Tracheal epithelial cell (primary cell): ENCODE data around the gene MSX2. TPM values are rescaled to one million over a fixed set of nuclear protein-coding genes. Genes with fewer than 3 reads are reported as not detected.

Experiments used
- total RNA-seq: library from RNA; depleted of rRNA; stranded (reverse); fragments of >200 nt; gene quantifications from 2 replicates; pipeline ENCODE4 v1.2.1, GENCODE V29; 2014

Gene MSX2
- under 0.01 TPM in 1 of 2 replicates, not detected in the other for total RNA-seq

DNA sequence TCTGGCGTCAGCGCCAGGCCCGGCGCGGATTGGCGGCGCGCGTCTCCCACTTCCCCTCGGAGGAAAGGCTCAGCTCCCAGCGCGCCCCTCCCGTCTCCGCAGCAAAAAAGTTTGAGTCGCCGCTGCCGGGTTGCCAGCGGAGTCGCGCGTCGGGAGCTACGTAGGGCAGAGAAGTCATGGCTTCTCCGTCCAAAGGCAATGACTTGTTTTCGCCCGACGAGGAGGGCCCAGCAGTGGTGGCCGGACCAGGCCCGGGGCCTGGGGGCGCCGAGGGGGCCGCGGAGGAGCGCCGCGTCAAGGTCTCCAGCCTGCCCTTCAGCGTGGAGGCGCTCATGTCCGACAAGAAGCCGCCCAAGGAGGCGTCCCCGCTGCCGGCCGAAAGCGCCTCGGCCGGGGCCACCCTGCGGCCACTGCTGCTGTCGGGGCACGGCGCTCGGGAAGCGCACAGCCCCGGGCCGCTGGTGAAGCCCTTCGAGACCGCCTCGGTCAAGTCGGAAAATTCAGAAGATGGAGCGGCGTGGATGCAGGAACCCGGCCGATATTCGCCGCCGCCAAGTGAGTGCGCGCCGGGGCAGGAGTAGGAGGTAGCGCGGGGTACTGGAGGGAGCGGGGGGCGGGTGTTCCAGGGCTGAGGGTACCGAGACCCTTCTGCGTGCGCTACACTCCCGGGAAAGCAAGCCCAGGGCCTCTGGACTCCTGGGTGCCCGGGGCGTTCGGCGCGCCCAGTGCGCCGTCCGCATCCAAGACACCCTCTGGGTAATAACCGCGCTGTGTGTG is at the start of gene MSX2:
TSS of gene MSX2 (plus strand) at position 99 of the 777 bp plus-strand sequence. CDS start at position 177, 78 bp downstream.

